ENCODE results near the gene FCSK. TPM values are rescaled to one million over a fixed set of nuclear protein-coding genes. Genes with fewer than 3 reads are reported as not detected.
A peak's percentile ranks its signal among the peaks of the same experiment; 100 is the strongest.

The FCSK gene
- total and polyA plus RNA-seq, 8 donors, result 11.0 to 20.7 (median 15.3) TPM

DNA sequence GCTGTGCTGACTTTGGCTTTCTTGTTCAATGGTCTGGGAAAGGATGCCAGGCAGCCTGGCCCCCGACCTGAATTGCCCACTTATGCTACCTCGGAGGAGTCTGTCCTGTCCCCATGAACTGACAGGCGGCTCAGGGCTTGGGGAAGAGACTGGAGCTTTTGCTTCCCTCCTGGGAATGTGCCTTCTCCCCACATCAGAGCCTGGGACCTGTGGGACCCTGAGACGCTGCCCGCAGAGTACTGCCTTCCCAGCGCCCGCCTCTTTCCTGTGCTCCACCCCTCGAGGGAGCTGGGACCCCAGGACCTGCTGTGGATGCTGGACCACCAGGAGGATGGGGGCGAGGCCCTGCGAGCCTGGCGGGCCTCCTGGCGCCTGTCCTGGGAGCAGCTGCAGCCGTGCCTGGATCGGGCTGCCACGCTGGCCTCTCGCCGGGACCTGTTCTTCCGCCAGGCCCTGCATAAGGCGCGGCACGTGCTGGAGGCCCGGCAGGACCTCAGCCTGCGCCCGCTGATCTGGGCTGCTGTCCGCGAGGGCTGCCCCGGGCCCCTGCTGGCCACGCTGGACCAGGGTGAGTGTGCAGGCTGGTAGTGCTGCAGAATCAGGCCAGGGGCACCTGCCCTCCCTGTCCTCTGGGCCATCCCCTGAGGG lies 18.5 kb downstream of the FCSK start:
- H3K4me1 ChIP-seq, result peaks cover 0 to 4% of the 10 kb centered on the region in 2 donors
- no peak overlapping the region for H3K27ac ChIP-seq
- no peak overlapping the region for H3K4me3 ChIP-seq
- ATAC-seq (no peak), DNase-seq (no peak)
- no peaks in the 10 kb centered on the region for H3K27me3 ChIP-seq
- TF ChIP-seq, protein P1, sequence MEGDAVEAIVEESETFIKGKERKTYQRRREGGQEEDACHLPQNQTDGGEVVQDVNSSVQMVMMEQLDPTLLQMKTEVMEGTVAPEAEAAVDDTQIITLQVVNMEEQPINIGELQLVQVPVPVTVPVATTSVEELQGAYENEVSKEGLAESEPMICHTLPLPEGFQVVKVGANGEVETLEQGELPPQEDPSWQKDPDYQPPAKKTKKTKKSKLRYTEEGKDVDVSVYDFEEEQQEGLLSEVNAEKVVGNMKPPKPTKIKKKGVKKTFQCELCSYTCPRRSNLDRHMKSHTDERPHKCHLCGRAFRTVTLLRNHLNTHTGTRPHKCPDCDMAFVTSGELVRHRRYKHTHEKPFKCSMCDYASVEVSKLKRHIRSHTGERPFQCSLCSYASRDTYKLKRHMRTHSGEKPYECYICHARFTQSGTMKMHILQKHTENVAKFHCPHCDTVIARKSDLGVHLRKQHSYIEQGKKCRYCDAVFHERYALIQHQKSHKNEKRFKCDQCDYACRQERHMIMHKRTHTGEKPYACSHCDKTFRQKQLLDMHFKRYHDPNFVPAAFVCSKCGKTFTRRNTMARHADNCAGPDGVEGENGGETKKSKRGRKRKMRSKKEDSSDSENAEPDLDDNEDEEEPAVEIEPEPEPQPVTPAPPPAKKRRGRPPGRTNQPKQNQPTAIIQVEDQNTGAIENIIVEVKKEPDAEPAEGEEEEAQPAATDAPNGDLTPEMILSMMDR (IDR thresholded peaks at IDR 0.05), result no peak
- H3K36me3 ChIP-seq, result peaks cover 0 to 49% of the 10 kb centered on the region in 2 donors
- no peaks in the 10 kb centered on the region for H3K9me3 ChIP-seq
- intact Hi-C loops (cut with DNase I), result loop anchor here in 1 of 2 donors (10.0 kb wide), 1 partner anchor 78 kb away; no protein-coding TSS in a partner anchor

- H3K9me3 ChIP-seq, result no peaks in the 10 kb centered on the region
- ATAC-seq (no peak), DNase-seq (peak in 1 of 4 donors; percentile 78)
- intact Hi-C loops (cut with DNase I), result loop anchor here in 1 of 2 donors (10.0 kb wide), 1 partner anchor 79 kb away; no protein-coding TSS in a partner anchor
- no peak overlapping the region for H3K4me3 ChIP-seq
- H3K36me3 ChIP-seq, result peaks cover 0 to 57% of the 10 kb centered on the region in 2 donors
- no peaks in the 10 kb centered on the region for H3K27me3 ChIP-seq
- no peak overlapping the region for H3K27ac ChIP-seq
- peaks cover 0 to 10% of the 10 kb centered on the region in 2 donors for H3K4me1 ChIP-seq
- TF ChIP-seq, protein P1 (IDR thresholded peaks at IDR 0.05), result no peak
These were observed 19.3 kb downstream of the FCSK start for GRCh38 chr16:70473446-70474319.

GRCh38 chr16:70474320-70475053 lies 20.1 kb downstream of the FCSK start:
- H3K36me3 ChIP-seq, result peaks cover 0 to 58% of the 10 kb centered on the region in 2 donors

DNA sequence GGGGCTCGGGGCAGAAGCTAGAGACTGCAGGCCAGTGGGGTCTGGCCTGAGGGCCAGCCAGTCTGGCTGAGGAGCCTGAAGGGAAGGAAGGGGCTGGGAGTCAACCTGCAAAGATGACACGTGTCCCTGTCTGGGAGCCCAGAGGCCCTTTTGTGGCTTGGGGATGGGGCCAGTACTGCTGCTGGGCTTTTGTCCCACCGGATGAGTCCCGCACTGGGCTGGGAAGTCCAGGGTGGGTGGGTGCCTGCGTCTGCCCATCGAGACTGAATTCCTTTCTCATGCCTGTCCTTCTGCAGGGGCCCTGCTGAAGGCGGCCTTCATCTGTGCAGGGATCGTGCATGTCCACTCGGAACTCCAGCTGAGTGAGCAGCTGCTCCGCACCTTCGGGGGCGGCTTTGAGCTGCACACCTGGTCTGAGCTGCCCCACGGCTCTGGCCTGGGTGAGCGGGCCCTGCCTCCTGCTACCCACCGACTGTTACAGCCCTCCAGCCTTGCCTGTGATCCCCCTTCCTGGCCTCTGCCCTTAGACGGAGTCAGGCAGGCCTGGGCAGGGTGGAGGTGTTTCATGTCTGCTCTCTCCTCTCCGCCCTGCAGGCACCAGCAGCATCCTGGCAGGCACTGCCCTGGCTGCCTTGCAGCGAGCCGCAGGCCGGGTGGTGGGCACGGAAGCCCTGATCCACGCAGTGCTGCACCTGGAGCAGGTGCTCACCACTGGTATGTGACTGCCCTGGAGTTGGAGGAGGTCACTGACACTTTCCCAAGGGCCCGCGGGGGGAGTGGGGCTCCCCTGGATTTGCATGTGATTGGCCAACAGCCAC lies 20.9 kb downstream of the FCSK start:
- DNase-seq, result no peak

More at GRCh38 chr16:70474320-70475053, 20.1 kb downstream of the FCSK start:
- no peak overlapping the region for H3K27ac ChIP-seq
- H3K4me3 ChIP-seq, result no peak overlapping the region
- H3K9me3 ChIP-seq, result no peaks in the 10 kb centered on the region
- no peaks in the 10 kb centered on the region for H3K27me3 ChIP-seq
- TF ChIP-seq, protein P1 (IDR thresholded peaks at IDR 0.05), result no peak
- no peak for ATAC-seq
- DNase-seq, result no peak
- H3K4me1 ChIP-seq, result peaks cover 0 to 16% of the 10 kb centered on the region in 2 donors
- intact Hi-C loops (cut with DNase I), result loop anchor here in 1 of 2 donors (10.0 kb wide), 1 partner anchor 80 kb away; no protein-coding TSS in a partner anchor

More for the DNA sequence above, 20.9 kb downstream of the FCSK start:
- H3K4me3 ChIP-seq, result no peak overlapping the region
- H3K27ac ChIP-seq, result no peak overlapping the region
- TF ChIP-seq, protein P1 (IDR thresholded peaks at IDR 0.05), result no peak
- no peak for ATAC-seq
- intact Hi-C loops (cut with DNase I), result loop anchor here in 1 of 2 donors (10.0 kb wide), 1 partner anchor 80 kb away; no protein-coding TSS in a partner anchor
- H3K36me3 ChIP-seq, result peaks cover 0 to 66% of the 10 kb centered on the region in 2 donors
- no peaks in the 10 kb centered on the region for H3K27me3 ChIP-seq
- peaks cover 0 to 16% of the 10 kb centered on the region in 2 donors for H3K4me1 ChIP-seq
- H3K9me3 ChIP-seq, result no peaks in the 10 kb centered on the region
